HepG2 (cell line): ENCODE measurements around the gene RAB43. TPM values are rescaled to one million over a fixed set of nuclear protein-coding genes. Genes with fewer than 3 reads are reported as not detected.
A peak's percentile ranks its signal among the peaks of the same experiment; 100 is the strongest.

Experiments
- HES4 ChIP-seq: sonication (generic); formaldehyde crosslinking; IDR thresholded peaks from 2 replicates; pipeline ENCODE4 v1.9.0; 2021; ENCODE audit warnings: mild to moderate bottlenecking, missing genetic modification reagents, borderline replicate concordance
- KAT8 ChIP-seq: IDR thresholded peaks from 2 replicates; pipeline ENCODE4 v1.6.1; 2016; ENCODE audit warnings: missing genetic modification reagents, missing compliant biosample characterization
- MATR3 ChIP-seq: sonication (generic); formaldehyde crosslinking; IDR thresholded peaks from 2 replicates; pipeline ENCODE4 v1.4.0; 2020; ENCODE audit warnings: missing genetic modification reagents
- POLR2AphosphoS5 ChIP-seq: IDR thresholded peaks from 2 replicates; pipeline ENCODE4 v1.6.1; 2012; ENCODE audit warnings: low read depth, low read length
- REPIN1 ChIP-seq: sonication (generic); formaldehyde crosslinking; IDR thresholded peaks from 2 replicates; pipeline ENCODE4 v1.8.0; 2022; ENCODE audit warnings: missing genetic modification reagents, low read depth, mild to moderate bottlenecking, borderline replicate concordance
- TBX2 ChIP-seq: sonication (generic); formaldehyde crosslinking; IDR thresholded peaks from 2 replicates; pipeline ENCODE4 v1.5.0; 2020; ENCODE audit warnings: missing genetic modification reagents, mild to moderate bottlenecking, borderline replicate concordance
- ZKSCAN1 ChIP-seq: fragments of 150-350 bp; IDR thresholded peaks from 2 replicates; pipeline ENCODE4 v1.6.1; 2014; ENCODE audit warnings: low read length
- ZNF572 ChIP-seq: sonication (generic); formaldehyde crosslinking; IDR thresholded peaks from 2 replicates; pipeline ENCODE4 v1.5.1; 2020; ENCODE audit warnings: mild to moderate bottlenecking, missing genetic modification reagents
- polyA plus RNA-seq, 8 experiments: library from polyadenylated mRNA; depleted of rRNA in 3 of 8; stranded (reverse) in 7 of 8; unstranded in 1 of 8; fragments of >200 nt; fragmentation: Illumina TruSeq in 4 of 8; extraction: Trizol in 4 of 8; gene quantifications; 2 replicates each; pipeline versions ENCODE4 v1.2.1 to v1.2.3, GENCODE V29; 2011 to 2016; ENCODE audit warnings: low read depth in 4 of 8, missing spikeins in 1 of 8, mixed read lengths in 1 of 8; ENCODE audit not compliant: insufficient read depth in 1 of 8
- total RNA-seq, 5 experiments: library from RNA; depleted of rRNA; stranded (reverse); fragments of >200 nt; fragmentation: Illumina TruSeq; extraction: Trizol; gene quantifications; 2 replicates each; pipeline ENCODE4 v1.2.3, GENCODE V29; 2016; ENCODE audit warnings: low read depth in 1 of 5
- TF ChIP-seq, protein P1 (sequence below): sonication (generic); IDR thresholded peaks from 2 replicates; pipeline ENCODE4 v1.6.1; 2016; ENCODE audit warnings: low read depth, borderline replicate concordance
- TF ChIP-seq, protein P2 (sequence below), 2 experiments: fragments of 450-650 bp in 1 of 2; sonication (generic) in 1 of 2; formaldehyde crosslinking in 1 of 2; IDR thresholded peaks; 2 replicates each; pipeline versions ENCODE4 v1.6.1 to v1.8.0; 2016 to 2022; ENCODE audit warnings: antibody characterized with exemption in 1 of 2, mild to moderate bottlenecking in 1 of 2, missing genetic modification reagents in 1 of 2
- TF ChIP-seq, protein P3 (sequence below): sonication (generic); formaldehyde crosslinking; IDR thresholded peaks from 2 replicates; pipeline ENCODE4 v1.4.0; 2020; ENCODE audit warnings: missing genetic modification reagents

RAB43 gene
- total and polyA plus RNA-seq, 2 of the 13 experiments (the other 11 are each of a cell fraction or from before 2014, with no cell fraction given), result 11.8 to 18.4 TPM

DNA sequence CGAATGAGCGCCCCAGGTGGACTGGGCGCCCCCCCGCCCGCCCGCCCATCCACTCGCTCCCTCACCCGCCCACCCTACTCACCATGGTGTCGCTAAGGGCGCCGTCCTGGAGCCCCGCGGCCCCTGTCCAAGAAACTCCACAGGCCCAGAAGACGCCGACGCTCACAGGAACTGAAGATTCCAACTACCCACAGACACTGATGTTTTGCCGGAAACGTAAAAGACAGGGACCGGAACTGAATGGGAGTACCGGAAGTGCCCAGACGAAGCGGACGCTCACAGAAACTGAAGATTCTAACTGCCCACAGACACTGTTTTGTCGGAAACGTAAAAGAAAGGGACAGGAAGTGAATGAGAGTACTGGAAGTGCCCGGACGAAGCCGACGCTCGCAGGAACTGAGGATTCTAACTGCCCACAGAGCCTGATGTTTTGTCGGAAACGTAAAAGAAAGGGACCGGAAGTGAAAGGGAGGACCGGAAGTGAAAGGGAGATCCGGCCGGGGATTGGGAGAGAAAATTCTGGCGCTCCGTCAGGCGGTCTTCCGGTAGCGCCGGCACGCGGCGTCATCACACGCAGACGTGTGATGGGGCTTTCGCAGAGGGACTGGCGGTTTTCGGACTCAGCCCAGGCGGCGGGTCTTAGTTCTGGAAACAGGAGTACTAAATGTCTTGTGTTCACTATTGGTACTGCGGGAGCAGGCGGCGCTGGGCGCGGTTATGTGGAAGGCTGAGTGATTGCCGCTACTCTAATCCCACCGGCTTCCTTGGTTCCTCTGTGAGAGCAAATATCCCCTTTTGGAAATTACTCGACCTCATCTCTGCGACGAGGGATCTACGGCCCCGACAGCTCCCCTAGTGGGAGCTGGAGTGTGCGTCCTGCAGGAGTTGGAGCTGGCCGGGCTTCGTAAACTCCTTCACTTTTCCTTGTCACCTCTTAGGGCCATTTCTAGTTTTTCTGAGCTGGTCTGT, 39.6 kb upstream of the RAB43 start, which contains the start of gene ISY1 (continued):
- TF ChIP-seq MATR3 (CRISPR knock-in tag), result no peak
- no peak for TF ChIP-seq ZNF572 (CRISPR knock-in tag)
- TF ChIP-seq REPIN1, result peak; percentile 55; the same call in 1 of the 2 replicates
- TF ChIP-seq KAT8, result peak; percentile 99
- TF ChIP-seq, protein P1, sequence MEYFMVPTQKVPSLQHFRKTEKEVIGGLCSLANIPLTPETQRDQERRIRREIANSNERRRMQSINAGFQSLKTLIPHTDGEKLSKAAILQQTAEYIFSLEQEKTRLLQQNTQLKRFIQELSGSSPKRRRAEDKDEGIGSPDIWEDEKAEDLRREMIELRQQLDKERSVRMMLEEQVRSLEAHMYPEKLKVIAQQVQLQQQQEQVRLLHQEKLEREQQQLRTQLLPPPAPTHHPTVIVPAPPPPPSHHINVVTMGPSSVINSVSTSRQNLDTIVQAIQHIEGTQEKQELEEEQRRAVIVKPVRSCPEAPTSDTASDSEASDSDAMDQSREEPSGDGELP, result peak; percentile 36; the same call in 1 of the 2 replicates
- peak; percentile 74 for TF ChIP-seq POLR2AphosphoS5
- TF ChIP-seq TBX2 (CRISPR knock-in tag), result peak; percentile 27; the same call in 1 of the 2 replicates
- TF ChIP-seq, protein P2, sequence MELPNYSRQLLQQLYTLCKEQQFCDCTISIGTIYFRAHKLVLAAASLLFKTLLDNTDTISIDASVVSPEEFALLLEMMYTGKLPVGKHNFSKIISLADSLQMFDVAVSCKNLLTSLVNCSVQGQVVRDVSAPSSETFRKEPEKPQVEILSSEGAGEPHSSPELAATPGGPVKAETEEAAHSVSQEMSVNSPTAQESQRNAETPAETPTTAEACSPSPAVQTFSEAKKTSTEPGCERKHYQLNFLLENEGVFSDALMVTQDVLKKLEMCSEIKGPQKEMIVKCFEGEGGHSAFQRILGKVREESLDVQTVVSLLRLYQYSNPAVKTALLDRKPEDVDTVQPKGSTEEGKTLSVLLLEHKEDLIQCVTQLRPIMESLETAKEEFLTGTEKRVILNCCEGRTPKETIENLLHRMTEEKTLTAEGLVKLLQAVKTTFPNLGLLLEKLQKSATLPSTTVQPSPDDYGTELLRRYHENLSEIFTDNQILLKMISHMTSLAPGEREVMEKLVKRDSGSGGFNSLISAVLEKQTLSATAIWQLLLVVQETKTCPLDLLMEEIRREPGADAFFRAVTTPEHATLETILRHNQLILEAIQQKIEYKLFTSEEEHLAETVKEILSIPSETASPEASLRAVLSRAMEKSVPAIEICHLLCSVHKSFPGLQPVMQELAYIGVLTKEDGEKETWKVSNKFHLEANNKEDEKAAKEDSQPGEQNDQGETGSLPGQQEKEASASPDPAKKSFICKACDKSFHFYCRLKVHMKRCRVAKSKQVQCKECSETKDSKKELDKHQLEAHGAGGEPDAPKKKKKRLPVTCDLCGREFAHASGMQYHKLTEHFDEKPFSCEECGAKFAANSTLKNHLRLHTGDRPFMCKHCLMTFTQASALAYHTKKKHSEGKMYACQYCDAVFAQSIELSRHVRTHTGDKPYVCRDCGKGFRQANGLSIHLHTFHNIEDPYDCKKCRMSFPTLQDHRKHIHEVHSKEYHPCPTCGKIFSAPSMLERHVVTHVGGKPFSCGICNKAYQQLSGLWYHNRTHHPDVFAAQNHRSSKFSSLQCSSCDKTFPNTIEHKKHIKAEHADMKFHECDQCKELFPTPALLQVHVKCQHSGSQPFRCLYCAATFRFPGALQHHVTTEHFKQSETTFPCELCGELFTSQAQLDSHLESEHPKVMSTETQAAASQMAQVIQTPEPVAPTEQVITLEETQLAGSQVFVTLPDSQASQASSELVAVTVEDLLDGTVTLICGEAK (IDR thresholded peaks at IDR 0.05), result peak; percentile 99
- TF ChIP-seq, protein P2 (CRISPR knock-in tag; IDR thresholded peaks at IDR 0.05), result peak; percentile 72
- TF ChIP-seq ZKSCAN1, result 0 out of 2 replicates have a peak, but pooled peaks have one; percentile 35
- TF ChIP-seq, protein P3, sequence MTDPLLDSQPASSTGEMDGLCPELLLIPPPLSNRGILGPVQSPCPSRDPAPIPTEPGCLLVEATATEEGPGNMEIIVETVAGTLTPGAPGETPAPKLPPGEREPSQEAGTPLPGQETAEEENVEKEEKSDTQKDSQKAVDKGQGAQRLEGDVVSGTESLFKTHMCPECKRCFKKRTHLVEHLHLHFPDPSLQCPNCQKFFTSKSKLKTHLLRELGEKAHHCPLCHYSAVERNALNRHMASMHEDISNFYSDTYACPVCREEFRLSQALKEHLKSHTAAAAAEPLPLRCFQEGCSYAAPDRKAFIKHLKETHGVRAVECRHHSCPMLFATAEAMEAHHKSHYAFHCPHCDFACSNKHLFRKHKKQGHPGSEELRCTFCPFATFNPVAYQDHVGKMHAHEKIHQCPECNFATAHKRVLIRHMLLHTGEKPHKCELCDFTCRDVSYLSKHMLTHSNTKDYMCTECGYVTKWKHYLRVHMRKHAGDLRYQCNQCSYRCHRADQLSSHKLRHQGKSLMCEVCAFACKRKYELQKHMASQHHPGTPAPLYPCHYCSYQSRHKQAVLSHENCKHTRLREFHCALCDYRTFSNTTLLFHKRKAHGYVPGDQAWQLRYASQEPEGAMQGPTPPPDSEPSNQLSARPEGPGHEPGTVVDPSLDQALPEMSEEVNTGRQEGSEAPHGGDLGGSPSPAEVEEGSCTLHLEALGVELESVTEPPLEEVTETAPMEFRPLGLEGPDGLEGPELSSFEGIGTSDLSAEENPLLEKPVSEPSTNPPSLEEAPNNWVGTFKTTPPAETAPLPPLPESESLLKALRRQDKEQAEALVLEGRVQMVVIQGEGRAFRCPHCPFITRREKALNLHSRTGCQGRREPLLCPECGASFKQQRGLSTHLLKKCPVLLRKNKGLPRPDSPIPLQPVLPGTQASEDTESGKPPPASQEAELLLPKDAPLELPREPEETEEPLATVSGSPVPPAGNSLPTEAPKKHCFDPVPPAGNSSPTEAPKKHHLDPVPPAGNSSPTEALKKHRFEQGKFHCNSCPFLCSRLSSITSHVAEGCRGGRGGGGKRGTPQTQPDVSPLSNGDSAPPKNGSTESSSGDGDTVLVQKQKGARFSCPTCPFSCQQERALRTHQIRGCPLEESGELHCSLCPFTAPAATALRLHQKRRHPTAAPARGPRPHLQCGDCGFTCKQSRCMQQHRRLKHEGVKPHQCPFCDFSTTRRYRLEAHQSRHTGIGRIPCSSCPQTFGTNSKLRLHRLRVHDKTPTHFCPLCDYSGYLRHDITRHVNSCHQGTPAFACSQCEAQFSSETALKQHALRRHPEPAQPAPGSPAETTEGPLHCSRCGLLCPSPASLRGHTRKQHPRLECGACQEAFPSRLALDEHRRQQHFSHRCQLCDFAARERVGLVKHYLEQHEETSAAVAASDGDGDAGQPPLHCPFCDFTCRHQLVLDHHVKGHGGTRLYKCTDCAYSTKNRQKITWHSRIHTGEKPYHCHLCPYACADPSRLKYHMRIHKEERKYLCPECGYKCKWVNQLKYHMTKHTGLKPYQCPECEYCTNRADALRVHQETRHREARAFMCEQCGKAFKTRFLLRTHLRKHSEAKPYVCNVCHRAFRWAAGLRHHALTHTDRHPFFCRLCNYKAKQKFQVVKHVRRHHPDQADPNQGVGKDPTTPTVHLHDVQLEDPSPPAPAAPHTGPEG, result 0 out of 2 replicates have a peak, but pooled peaks have one; percentile 25
- TF ChIP-seq HES4, result no peak
